Measurements from ENCODE around the gene DCC. TPM values are rescaled to one million over a fixed set of nuclear protein-coding genes. Genes with fewer than 3 reads are reported as not detected.

Gene DCC
- total RNA-seq, 2 experiments from 2014 or later, result not detected

GRCh38 chr18:52914148-52914547 is 574.2 kb downstream of the DCC start:
- H3K27me3 Mint-ChIP-seq, result no peaks in the 10 kb centered on the region

GRCh38 chr18:52920665-52921064 is 580.7 kb downstream of the DCC start:
- CTCF ChIA-PET, result no interaction called here

More at GRCh38 chr18:52914148-52914547, 574.2 kb downstream of the DCC start:
- ChIA-PET CTCF (no interaction called here), POLR2A (no interaction called here)
- no peaks in the 10 kb centered on the region for H3K36me3 Mint-ChIP-seq (ENCODE audit: low read depth)
- H3K4me1 Mint-ChIP-seq (ENCODE audit: low read depth), result no peaks in the 10 kb centered on the region
- no peaks in the 10 kb centered on the region for H3K9me3 ChIP-seq (ENCODE audit: control insufficient read depth in 1 of 2, insufficient read depth in 1 of 2, low read length in 2 of 2)
- intact Hi-C loops (cut with DNase I, micrococcal nuclease), result no loop called here
- no peaks in the 10 kb centered on the region for H3K27me3 ChIP-seq (ENCODE audit: control insufficient read depth in 1 of 2, insufficient read depth in 2 of 2, low read length in 2 of 2)
- no peak overlapping the region for H3K4me3 ChIP-seq (ENCODE audit: low read length)
- H3K36me3 ChIP-seq (ENCODE audit: insufficient read depth, low read length), result no peaks in the 10 kb centered on the region
- H3K27ac ChIP-seq (ENCODE audit: low read depth in 1 of 2, low read length in 2 of 2), result no peak overlapping the region
- H3K9me3 Mint-ChIP-seq, result peaks cover 4% of the 10 kb centered on the region
- H3K4me3 Mint-ChIP-seq, result no peak overlapping the region
- TF ChIP-seq CTCF (IDR thresholded peaks at IDR 0.05), result no peak
- no peaks in the 10 kb centered on the region for H3K4me1 ChIP-seq (ENCODE audit: insufficient read depth, low read length)
- no peak overlapping the region for H3K27ac Mint-ChIP-seq
- DNase-seq, result no peak
- no peak for ATAC-seq (ENCODE audit: poor library complexity)

GRCh38 chr18:52933356-52933755 is 593.4 kb downstream of the DCC start:
- intact Hi-C loops (cut with DNase I, micrococcal nuclease), result no loop called here
- ChIA-PET CTCF (no interaction called here), POLR2A (no interaction called here)
- Histone ChIP-seq H3K36me3 (ENCODE audit: insufficient read depth, low read length) (no peaks in the 10 kb centered on the region), H3K9me3 (ENCODE audit: control insufficient read depth in 1 of 2, insufficient read depth in 1 of 2, low read length in 2 of 2) (no peaks in the 10 kb centered on the region), H3K4me3 (ENCODE audit: low read length) (no peak overlapping the region), H3K27me3 (ENCODE audit: control insufficient read depth in 1 of 2, insufficient read depth in 2 of 2, low read length in 2 of 2) (no peaks in the 10 kb centered on the region), H3K4me1 (ENCODE audit: insufficient read depth, low read length) (no peaks in the 10 kb centered on the region), H3K27ac (ENCODE audit: low read depth in 1 of 2, low read length in 2 of 2) (no peak overlapping the region)
- no peaks in the 10 kb centered on the region for H3K4me1 Mint-ChIP-seq (ENCODE audit: low read depth)
- no peak for TF ChIP-seq CTCF (IDR thresholded peaks at IDR 0.05)
- ATAC-seq (ENCODE audit: poor library complexity) (no peak), DNase-seq (no peak)
- no peak overlapping the region for H3K4me3 Mint-ChIP-seq
- no peak overlapping the region for H3K27ac Mint-ChIP-seq
- H3K36me3 Mint-ChIP-seq (ENCODE audit: low read depth), result no peaks in the 10 kb centered on the region
- peaks cover 2% of the 10 kb centered on the region for H3K9me3 Mint-ChIP-seq
- H3K27me3 Mint-ChIP-seq, result no peaks in the 10 kb centered on the region

More at GRCh38 chr18:52920665-52921064, 580.7 kb downstream of the DCC start:
- Mint-ChIP-seq H3K27ac (no peak overlapping the region), H3K4me3 (no peak overlapping the region), H3K36me3 (ENCODE audit: low read depth) (no peaks in the 10 kb centered on the region), H3K4me1 (ENCODE audit: low read depth) (no peaks in the 10 kb centered on the region), H3K9me3 (peaks cover 5% of the 10 kb centered on the region), H3K27me3 (no peaks in the 10 kb centered on the region)
- H3K9me3 ChIP-seq (ENCODE audit: control insufficient read depth in 1 of 2, insufficient read depth in 1 of 2, low read length in 2 of 2), result no peaks in the 10 kb centered on the region
- POLR2A ChIA-PET, result no interaction called here
- H3K27me3 ChIP-seq (ENCODE audit: control insufficient read depth in 1 of 2, insufficient read depth in 2 of 2, low read length in 2 of 2), result no peaks in the 10 kb centered on the region
- ATAC-seq (ENCODE audit: poor library complexity) (no peak), DNase-seq (no peak)
- intact Hi-C loops (cut with DNase I, micrococcal nuclease), result no loop called here
- no peaks in the 10 kb centered on the region for H3K36me3 ChIP-seq (ENCODE audit: insufficient read depth, low read length)
- no peak for TF ChIP-seq CTCF (IDR thresholded peaks at IDR 0.05)
- no peak overlapping the region for H3K27ac ChIP-seq (ENCODE audit: low read depth in 1 of 2, low read length in 2 of 2)
- no peaks in the 10 kb centered on the region for H3K4me1 ChIP-seq (ENCODE audit: insufficient read depth, low read length)
- no peak overlapping the region for H3K4me3 ChIP-seq (ENCODE audit: low read length)
